ENCODE measurements around the gene TCAP. TPM values are rescaled to one million over a fixed set of nuclear protein-coding genes. Genes with fewer than 3 reads are reported as not detected.

The TCAP gene
- total and polyA plus RNA-seq, 2 experiments from 2014 or later = 0.43 TPM; not detected in 1

DNA sequence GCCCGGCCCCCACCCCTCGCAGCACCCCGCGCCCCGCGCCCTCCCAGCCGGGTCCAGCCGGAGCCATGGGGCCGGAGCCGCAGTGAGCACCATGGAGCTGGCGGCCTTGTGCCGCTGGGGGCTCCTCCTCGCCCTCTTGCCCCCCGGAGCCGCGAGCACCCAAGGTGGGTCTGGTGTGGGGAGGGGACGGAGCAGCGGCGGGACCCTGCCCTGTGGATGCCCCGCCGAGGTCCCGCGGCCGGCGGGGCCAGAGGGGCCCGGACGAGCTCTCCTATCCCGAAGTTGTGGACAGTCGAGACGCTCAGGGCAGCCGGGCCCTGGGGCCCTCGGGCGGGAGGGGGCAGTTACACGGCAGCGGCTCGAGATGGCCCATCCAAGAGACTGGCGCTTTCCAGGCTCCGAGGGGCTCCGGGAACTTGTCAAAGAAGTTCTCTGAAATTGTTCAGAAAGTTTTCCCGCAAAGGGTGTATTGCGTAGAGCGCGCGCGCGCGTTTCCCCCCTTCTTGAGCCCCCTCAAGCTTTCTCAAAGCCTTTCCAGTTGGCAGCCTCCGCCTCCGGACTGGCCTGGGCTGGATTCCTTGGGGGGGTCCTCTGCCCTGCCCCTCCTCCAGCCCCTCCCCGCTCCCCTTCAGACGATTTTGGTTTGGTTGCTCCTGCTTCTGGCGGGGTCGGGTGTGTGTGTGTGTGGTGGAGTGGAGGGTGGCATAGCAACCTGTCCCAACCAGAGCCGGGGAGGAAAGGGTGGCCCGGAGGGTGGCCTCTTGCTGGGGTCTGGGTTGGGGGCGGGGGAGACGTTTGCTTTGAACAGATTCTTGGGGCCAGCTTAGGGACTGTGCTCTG lies 35.2 kb downstream of the TCAP start:
- in situ Hi-C loops (cut with MboI) = no loop called here
- Histone ChIP-seq H3K4me2 (ENCODE audit: unreplicated experiment) (peak overlapping the region; percentile 98), H3K9me2 (ENCODE audit: insufficient read depth) (no peaks in the 10 kb centered on the region), H3K4me3 (peak overlapping the region; percentile 81), H3F3A (ENCODE audit: insufficient read depth) (no peaks in the 10 kb centered on the region), H3K27me3 (replicated peaks; ENCODE audit: insufficient read depth) (no peaks in the 10 kb centered on the region), H2AFZ (peak overlapping the region; percentile 97), H3K9ac (peak overlapping the region; percentile 85), H3K36me3 (ENCODE audit: low read depth) (no peaks in the 10 kb centered on the region), H3K79me2 (ENCODE audit: insufficient read depth) (peaks cover 64% of the 10 kb centered on the region), H3K9me3 (ENCODE audit: low read depth) (no peaks in the 10 kb centered on the region), H4K20me1 (ENCODE audit: insufficient read depth) (no peaks in the 10 kb centered on the region), H3K27ac (no peak overlapping the region), H3K4me1 (ENCODE audit: insufficient read depth) (peaks cover 11% of the 10 kb centered on the region)
- TF ChIP-seq EZH2phosphoT487 (IDR thresholded peaks at IDR 0.05; ENCODE audit: insufficient read depth, low read depth) (no peak), EZH2 (IDR thresholded peaks at IDR 0.05; ENCODE audit: insufficient read depth, poor library complexity, severe bottlenecking) (no peak)
- 1 to 2% methylated on average over 42 to 51 of the region's 57 CpGs for WGBS, 2 experiments (ENCODE audit: low coverage in 1 of 2, low lambda C conversion rate in 2 of 2, missing lambda C conversion rate in 2 of 2)
- peak; percentile 64 for DNase-seq

DNA sequence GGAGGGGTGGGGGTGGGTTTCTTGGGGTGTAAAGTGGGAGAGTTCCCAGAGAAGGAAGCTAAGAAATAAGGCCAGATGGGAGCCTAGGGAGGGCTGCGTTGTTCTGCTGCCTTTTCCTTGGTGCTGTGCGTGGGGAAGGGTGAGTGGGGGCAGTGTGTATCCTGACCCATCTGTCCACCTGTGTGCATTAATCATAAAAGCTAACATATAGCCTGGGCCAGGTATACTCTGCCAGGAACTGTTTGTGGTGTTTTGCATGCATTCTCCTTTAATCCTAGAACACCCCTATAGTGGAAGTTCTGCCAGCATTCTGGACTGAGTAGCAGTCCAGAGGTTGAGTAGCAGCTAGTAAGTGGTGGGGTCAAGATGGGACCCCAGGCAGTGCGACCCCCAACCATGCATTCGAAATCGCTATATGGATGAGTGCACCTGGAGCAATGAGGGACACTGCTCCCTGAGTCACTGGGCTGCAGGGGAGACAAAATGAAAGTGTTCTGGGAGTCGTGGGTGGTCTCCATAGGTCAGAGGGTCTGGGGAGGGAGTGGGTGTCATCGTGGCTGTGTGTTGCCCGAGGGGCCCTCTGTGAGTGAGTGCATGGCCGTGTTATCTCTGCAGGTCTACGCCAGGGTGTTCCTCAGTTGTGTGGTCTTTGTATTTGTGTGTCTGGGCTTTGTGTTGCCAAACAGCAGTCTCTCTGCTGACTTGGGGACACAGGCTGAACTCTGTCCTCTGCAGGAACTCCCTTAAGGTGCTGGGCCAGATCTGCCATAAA lies 36.0 kb downstream of the TCAP start:
- peaks cover 11% of the 10 kb centered on the region for H3K4me1 ChIP-seq (ENCODE audit: insufficient read depth)
- peak overlapping the region; percentile 98 for H3K4me2 ChIP-seq (ENCODE audit: unreplicated experiment)
- WGBS, 2 experiments (ENCODE audit: low coverage in 1 of 2, low lambda C conversion rate in 2 of 2, missing lambda C conversion rate in 2 of 2) = 47 to 48% methylated on average over 10 of the region's 10 CpGs
- H3K9me2 ChIP-seq (ENCODE audit: insufficient read depth) = no peaks in the 10 kb centered on the region
- H3K79me2 ChIP-seq (ENCODE audit: insufficient read depth) = peaks cover 70% of the 10 kb centered on the region
- in situ Hi-C loops (cut with MboI) = no loop called here
- no peak for DNase-seq
- H3F3A ChIP-seq (ENCODE audit: insufficient read depth) = no peaks in the 10 kb centered on the region
- peak overlapping the region; percentile 85 for H3K9ac ChIP-seq
- peak overlapping the region; percentile 81 for H3K4me3 ChIP-seq
- TF ChIP-seq EZH2phosphoT487 (IDR thresholded peaks at IDR 0.05; ENCODE audit: insufficient read depth, low read depth) (no peak), EZH2 (IDR thresholded peaks at IDR 0.05; ENCODE audit: insufficient read depth, poor library complexity, severe bottlenecking) (no peak)
- H2AFZ ChIP-seq = no peak overlapping the region
- H3K27me3 ChIP-seq (replicated peaks; ENCODE audit: insufficient read depth) = no peaks in the 10 kb centered on the region
- no peak overlapping the region for H3K27ac ChIP-seq
- no peaks in the 10 kb centered on the region for H3K9me3 ChIP-seq (ENCODE audit: low read depth)
- no peaks in the 10 kb centered on the region for H4K20me1 ChIP-seq (ENCODE audit: insufficient read depth)
- H3K36me3 ChIP-seq (ENCODE audit: low read depth) = no peaks in the 10 kb centered on the region

DNA sequence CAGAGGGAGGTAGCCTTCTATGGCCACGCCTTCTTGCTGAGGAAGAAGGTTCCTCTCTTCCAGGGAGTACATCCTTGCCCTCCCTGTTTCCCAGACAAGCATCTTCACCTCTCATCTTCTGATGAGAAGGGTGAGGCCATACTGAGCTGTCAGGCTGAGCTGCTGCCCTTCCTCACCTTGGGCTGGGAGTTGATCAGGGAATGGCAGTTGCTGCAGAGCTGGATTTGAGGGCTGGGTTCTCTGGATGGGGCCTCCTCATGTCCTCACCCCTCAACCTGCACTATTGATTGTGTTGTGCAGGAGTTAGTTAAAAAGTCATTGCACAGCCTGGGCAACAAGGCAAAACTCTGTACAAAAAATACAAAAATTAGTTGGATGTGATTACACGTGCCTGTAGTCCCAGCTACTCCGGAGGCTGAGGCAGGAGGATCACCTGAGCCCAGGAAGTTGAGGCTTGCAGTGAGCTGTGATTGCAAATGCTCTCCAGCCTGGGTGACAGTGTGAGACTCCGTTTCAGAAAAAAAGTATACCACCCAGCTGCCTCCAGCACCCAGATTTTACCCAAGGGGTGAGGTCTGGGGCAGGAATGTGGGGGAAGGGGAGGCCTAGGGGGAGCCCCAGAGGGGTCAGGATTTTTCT lies 36.8 kb downstream of the TCAP start:
- DNase-seq = no peak
- WGBS, 2 experiments (ENCODE audit: low coverage in 1 of 2, low lambda C conversion rate in 2 of 2, missing lambda C conversion rate in 2 of 2) = 62 to 64% methylated on average over 4 of the region's 4 CpGs
- H3K36me3 ChIP-seq (ENCODE audit: low read depth) = no peaks in the 10 kb centered on the region
- peak overlapping the region; percentile 81 for H3K4me3 ChIP-seq
- H3K4me2 ChIP-seq (ENCODE audit: unreplicated experiment) = peak overlapping the region; percentile 98
- H3K9ac ChIP-seq = peak overlapping the region; percentile 85
- H2AFZ ChIP-seq = no peak overlapping the region
- H3K9me3 ChIP-seq (ENCODE audit: low read depth) = no peaks in the 10 kb centered on the region
- H3K27me3 ChIP-seq (replicated peaks; ENCODE audit: insufficient read depth) = no peaks in the 10 kb centered on the region
- no peaks in the 10 kb centered on the region for H3F3A ChIP-seq (ENCODE audit: insufficient read depth)
- TF ChIP-seq EZH2phosphoT487 (IDR thresholded peaks at IDR 0.05; ENCODE audit: insufficient read depth, low read depth) (no peak), EZH2 (IDR thresholded peaks at IDR 0.05; ENCODE audit: insufficient read depth, poor library complexity, severe bottlenecking) (no peak)
- no peaks in the 10 kb centered on the region for H3K9me2 ChIP-seq (ENCODE audit: insufficient read depth)
- in situ Hi-C loops (cut with MboI) = no loop called here
- no peak overlapping the region for H3K27ac ChIP-seq
- peaks cover 74% of the 10 kb centered on the region for H3K79me2 ChIP-seq (ENCODE audit: insufficient read depth)
- H4K20me1 ChIP-seq (ENCODE audit: insufficient read depth) = no peaks in the 10 kb centered on the region
- peaks cover 11% of the 10 kb centered on the region for H3K4me1 ChIP-seq (ENCODE audit: insufficient read depth)

Measured in GM23248 (cell line).